Stimulated activated naive CD8-positive, alpha-beta T cell treated with anti-CD3 and anti-CD28 coated beads, Interleukin-15, amount 100 ng/mL, for 72 hours (primary cell): ENCODE measurements around the gene TMEM271.

Experiments
- ATAC-seq: fragments of 150-1000 bp; cut with Tn5 transposase; 2 replicates; pipeline ENCODE4 v1.10.0; 2021; ENCODE audit warnings: mild to moderate bottlenecking, moderate library complexity
- DNase-seq, 2 donors: peaks; one replicate each; pipeline ENCODE4 v3.0.0; 2021 to 2022
- H3K27ac Mint-ChIP-seq, 2 donors: one replicate each; pipeline ENCODE4 v1.8.0; 2022; ENCODE audit warnings: mild to moderate bottlenecking in 2 of 2, mixed read lengths in 2 of 2, moderate library complexity in 2 of 2
- H3K27me3 Mint-ChIP-seq: one replicate; pipeline ENCODE4 v1.8.0; 2022; ENCODE audit warnings: mixed read lengths
- H3K4me1 Mint-ChIP-seq: one replicate; pipeline ENCODE4 v1.8.0; 2022; ENCODE audit warnings: mild to moderate bottlenecking, mixed read lengths
- H3K4me3 Mint-ChIP-seq, 2 donors: one replicate each; pipeline ENCODE4 v1.8.0; 2022; ENCODE audit warnings: mild to moderate bottlenecking in 2 of 2, mixed read lengths in 2 of 2, moderate library complexity in 1 of 2
- H3K9me3 Mint-ChIP-seq, 2 donors: one replicate each; pipeline ENCODE4 v1.8.0; 2022; ENCODE audit warnings: mixed read lengths in 2 of 2

TMEM271 gene

GRCh38 chr4:536351-536972 lies 39.6 kb downstream of the TMEM271 start:
- DNase-seq (no peak), ATAC-seq (no peak)
- no peaks in the 10 kb centered on the region for H3K4me1 Mint-ChIP-seq
- no peaks in the 10 kb centered on the region for H3K27me3 Mint-ChIP-seq
- H3K4me3 Mint-ChIP-seq = no peak overlapping the region
- H3K9me3 Mint-ChIP-seq = peaks cover 6 to 9% of the 10 kb centered on the region in 2 donors
- H3K27ac Mint-ChIP-seq = peak overlapping the region in 1 of 2 donors; percentile 31

- H3K9me3 Mint-ChIP-seq = peaks cover 6 to 9% of the 10 kb centered on the region in 2 donors
- no peak overlapping the region for H3K4me3 Mint-ChIP-seq
These were observed 40.2 kb downstream of the TMEM271 start for GRCh38 chr4:535924-536281.

DNA sequence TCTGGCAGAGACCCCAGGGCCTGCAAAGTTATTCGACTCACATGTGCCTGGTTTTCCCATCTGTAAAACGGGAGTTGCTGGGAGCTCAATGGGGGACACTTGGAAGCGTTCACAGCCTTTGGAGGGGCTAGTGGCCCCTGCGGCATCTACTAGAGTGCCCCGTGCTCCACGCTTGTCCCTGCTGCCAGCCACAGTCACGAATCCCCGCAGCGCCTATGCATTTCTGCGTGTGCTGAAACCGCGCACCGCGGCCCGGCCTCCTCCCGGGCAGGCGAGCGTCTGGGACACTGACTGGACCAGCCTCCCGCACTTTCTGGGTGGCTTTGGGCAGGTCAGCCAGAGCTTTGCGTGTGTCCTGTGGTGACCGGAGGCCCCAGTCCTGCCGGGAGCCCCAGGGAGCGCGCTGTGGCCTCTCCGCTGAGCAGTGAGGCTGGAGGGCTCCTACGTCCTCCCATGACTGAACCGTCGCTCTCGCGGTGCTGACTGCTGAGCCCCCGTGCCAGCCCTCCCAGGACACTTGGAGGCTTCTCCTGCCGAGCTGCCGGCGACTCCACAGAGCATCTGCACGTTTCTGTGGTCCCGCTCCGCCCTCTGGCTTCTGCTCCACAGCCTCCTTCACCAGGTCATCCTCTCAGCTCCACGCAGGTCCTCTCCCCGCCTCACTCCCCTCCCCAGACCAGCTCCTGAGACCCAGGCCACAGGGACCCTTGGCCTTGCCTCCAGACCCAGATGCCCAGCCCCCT lies 40.7 kb downstream of the TMEM271 start:
- ATAC-seq = no peak
- DNase-seq = no peak
- H3K27ac Mint-ChIP-seq = no peak overlapping the region
- H3K9me3 Mint-ChIP-seq = peaks cover 6 to 9% of the 10 kb centered on the region in 2 donors
- H3K4me1 Mint-ChIP-seq = no peaks in the 10 kb centered on the region
- no peaks in the 10 kb centered on the region for H3K27me3 Mint-ChIP-seq
- no peak overlapping the region for H3K4me3 Mint-ChIP-seq

More at GRCh38 chr4:535924-536281, 40.2 kb downstream of the TMEM271 start:
- Mint-ChIP-seq H3K27me3 (no peaks in the 10 kb centered on the region), H3K4me1 (no peaks in the 10 kb centered on the region), H3K27ac (peak overlapping the region in 1 of 2 donors; percentile 34)
- DNase-seq (no peak), ATAC-seq (no peak)

DNA sequence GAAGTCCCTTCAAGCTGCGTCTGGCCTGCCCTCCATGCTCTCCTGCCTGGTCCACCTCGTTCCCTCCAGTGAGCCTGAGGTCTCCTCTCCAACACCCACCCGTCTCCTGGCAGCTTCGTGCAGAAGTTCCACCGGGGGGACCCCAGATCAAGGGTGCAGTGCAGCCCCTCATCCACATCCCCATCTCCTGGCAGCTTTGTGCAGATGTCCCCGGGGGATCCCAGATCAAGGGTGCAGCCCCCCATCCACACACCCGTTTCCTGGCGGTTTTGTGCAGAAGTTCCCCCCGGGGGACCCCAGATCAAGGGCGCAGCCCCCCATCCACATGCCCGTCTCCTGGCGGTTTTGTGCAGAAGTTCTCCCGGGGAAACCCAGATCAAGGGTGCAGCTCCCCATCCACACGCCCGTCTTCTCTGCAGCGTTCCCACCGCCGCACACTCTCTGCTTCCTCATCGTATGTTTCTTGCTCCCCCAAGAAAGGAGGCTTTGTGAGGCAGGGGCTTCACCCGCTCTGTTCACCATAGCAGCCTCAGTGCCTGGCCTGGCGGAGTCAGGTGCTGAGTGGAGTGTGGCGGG lies 41.4 kb downstream of the TMEM271 start:
- H3K4me1 Mint-ChIP-seq = no peaks in the 10 kb centered on the region
- H3K4me3 Mint-ChIP-seq = no peak overlapping the region
- H3K27ac Mint-ChIP-seq = peak overlapping the region in 1 of 2 donors; percentile 83
- peaks cover 6 to 9% of the 10 kb centered on the region in 2 donors for H3K9me3 Mint-ChIP-seq
- no peaks in the 10 kb centered on the region for H3K27me3 Mint-ChIP-seq
- ATAC-seq (no peak), DNase-seq (no peak)

- peak overlapping the region in 1 of 2 donors; percentile 83 for H3K27ac Mint-ChIP-seq
These were observed 42.0 kb downstream of the TMEM271 start for GRCh38 chr4:534101-534575.

DNA sequence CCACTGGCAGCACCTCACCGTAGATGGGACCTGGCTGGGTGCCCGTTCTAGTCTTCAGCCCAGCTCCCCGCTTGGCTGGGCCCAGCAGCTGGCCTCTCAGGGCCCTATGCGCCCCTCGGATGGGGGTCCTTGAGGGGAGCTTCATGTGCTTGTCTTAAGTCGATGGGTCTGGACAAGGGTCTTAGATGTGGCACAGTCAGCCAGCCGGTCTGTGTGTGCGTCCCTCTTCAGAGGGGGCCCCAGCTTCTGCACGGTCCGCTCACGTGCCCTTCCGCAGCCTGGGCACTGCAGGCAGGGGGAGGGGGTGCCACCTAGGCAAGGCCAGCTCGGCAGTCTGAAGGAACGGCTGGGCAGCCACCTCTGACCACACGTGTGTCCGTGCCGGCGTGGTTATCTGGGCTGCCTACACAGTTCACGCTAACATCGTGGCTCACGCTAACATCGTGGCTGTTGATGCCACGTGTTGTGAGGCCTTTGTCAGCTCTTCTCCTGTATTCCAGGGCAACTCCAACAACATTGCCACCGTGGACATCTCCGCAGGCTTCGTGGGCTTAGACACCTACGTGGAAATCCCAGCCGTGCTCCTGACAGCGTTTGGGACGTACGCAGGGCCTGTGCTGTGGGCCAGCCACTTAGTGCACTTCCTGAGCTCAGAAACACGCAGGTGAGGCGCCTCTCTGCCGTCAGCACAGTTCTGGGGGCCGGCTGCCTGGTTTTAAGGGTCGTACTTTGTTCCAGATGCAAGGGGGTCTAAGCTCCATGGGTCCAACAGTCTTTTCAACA lies 42.6 kb downstream of the TMEM271 start:
- ATAC-seq (peak; percentile 23), DNase-seq (no peak)
- no peaks in the 10 kb centered on the region for H3K27me3 Mint-ChIP-seq
- H3K4me1 Mint-ChIP-seq = no peaks in the 10 kb centered on the region
- H3K9me3 Mint-ChIP-seq = peaks cover 6 to 9% of the 10 kb centered on the region in 2 donors
- H3K4me3 Mint-ChIP-seq = no peak overlapping the region
- H3K27ac Mint-ChIP-seq = peak overlapping the region in 1 of 2 donors; percentile 83

More at GRCh38 chr4:534101-534575, 42.0 kb downstream of the TMEM271 start:
- no peak for ATAC-seq
- DNase-seq = no peak
- Mint-ChIP-seq H3K4me3 (no peak overlapping the region), H3K27me3 (no peaks in the 10 kb centered on the region), H3K9me3 (peaks cover 6 to 9% of the 10 kb centered on the region in 2 donors), H3K4me1 (no peaks in the 10 kb centered on the region)

GRCh38 chr4:532588-533317 lies 43.3 kb downstream of the TMEM271 start:
- Mint-ChIP-seq H3K9me3 (peaks cover 6 to 9% of the 10 kb centered on the region in 2 donors), H3K4me3 (no peak overlapping the region), H3K27ac (no peak overlapping the region), H3K4me1 (no peaks in the 10 kb centered on the region), H3K27me3 (no peaks in the 10 kb centered on the region)
- DNase-seq = no peak
- ATAC-seq = peak; percentile 41

DNA sequence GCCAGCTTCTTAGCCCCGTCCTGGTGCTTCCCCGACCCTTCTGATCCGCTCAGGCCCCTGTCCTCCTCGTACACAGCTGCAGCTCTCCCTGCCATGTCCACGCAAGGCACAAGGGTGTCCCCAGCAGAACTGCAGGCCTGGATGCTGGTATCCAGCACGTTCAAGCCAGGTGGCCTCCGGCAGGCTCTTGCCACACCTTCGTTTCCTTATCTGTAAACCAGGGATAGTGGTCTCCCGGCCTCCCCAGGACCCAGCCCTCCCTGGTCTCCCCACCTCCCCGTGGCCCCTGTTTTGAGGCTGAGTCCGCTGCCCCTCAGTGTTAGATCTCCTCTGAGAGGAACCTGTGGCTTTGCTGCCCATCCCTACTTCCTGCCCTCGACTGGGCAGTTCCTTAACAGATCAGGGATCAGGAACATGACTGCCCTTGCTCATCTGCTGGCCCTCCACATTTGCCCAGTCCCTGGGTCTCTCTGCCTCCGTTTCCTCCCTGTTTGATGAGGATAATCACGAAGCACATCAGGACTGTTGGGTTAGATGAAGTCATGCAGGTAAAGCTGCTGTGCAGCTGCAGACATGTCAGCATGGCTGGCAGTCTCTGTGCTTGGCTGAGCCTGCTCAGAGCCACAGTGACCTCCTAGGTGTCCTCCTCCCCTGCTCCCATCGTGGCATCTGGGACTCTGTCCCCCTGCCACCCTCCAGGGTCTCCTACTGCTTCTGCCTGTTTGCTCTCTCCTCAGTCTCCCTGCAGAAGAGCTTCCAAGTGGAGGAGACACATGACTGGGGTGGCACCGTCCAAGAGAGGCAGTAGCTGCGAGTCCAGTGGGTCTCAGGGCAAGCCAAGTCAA lies 44.2 kb downstream of the TMEM271 start:
- no peak for DNase-seq
- no peak for ATAC-seq
- Mint-ChIP-seq H3K27me3 (no peaks in the 10 kb centered on the region), H3K4me3 (no peak overlapping the region), H3K27ac (peak overlapping the region in 1 of 2 donors; percentile 51), H3K4me1 (no peaks in the 10 kb centered on the region), H3K9me3 (peaks cover 6 to 9% of the 10 kb centered on the region in 2 donors)

- H3K4me1 Mint-ChIP-seq = no peaks in the 10 kb centered on the region
- ATAC-seq (no peak), DNase-seq (no peak)
- peaks cover 6 to 9% of the 10 kb centered on the region in 2 donors for H3K9me3 Mint-ChIP-seq
- no peak overlapping the region for H3K27ac Mint-ChIP-seq
- H3K27me3 Mint-ChIP-seq = no peaks in the 10 kb centered on the region
- no peak overlapping the region for H3K4me3 Mint-ChIP-seq
These were observed 45.0 kb downstream of the TMEM271 start for GRCh38 chr4:531076-531475.

DNA sequence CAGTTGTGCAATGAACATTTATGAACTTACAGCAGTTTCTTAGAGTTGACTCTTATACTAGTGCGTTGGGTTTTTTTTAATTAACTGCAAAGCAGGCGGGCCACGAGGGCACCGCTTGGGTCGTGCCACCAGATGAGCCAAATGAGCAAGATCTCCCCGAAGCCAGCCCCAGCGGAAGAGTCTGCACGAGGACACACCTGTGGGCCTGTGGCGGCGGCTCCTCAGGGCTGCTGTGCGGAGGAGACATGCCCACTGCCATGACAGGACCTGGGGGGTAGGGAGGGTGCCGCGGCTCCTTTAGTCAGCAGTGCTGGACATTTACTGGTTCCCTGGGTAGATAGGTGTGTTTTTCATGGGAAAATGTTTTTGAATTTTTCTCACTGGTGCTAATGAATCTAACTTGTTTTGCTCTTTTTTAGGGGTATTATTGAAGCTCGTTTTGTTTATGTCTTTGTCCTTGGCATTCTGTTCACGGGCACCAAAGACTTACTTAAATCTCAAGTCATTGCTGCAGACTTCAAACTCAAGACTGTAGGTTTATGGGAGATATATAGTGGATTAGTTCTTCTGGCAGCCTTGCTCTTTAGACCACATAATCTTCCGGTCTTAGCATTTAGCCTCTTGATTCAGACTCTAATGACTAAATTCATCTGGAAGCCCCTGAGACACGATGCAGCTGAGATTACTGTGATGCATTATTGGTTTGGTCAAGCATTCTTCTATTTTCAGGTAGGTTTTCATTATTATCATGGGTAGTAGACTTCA lies 45.9 kb downstream of the TMEM271 start:
- no peak for ATAC-seq
- Mint-ChIP-seq H3K27me3 (no peaks in the 10 kb centered on the region), H3K9me3 (peaks cover 6 to 9% of the 10 kb centered on the region in 2 donors), H3K4me3 (no peak overlapping the region), H3K4me1 (no peaks in the 10 kb centered on the region), H3K27ac (peak overlapping the region in 1 of 2 donors; percentile 72)
- no peak for DNase-seq

GRCh38 chr4:529563-529962 lies 46.5 kb downstream of the TMEM271 start:
- no peaks in the 10 kb centered on the region for H3K4me1 Mint-ChIP-seq
- no peak overlapping the region for H3K27ac Mint-ChIP-seq
- DNase-seq = no peak
- no peaks in the 10 kb centered on the region for H3K27me3 Mint-ChIP-seq
- no peak for ATAC-seq
- H3K4me3 Mint-ChIP-seq = no peak overlapping the region
- H3K9me3 Mint-ChIP-seq = peaks cover 6 to 9% of the 10 kb centered on the region in 2 donors

DNA sequence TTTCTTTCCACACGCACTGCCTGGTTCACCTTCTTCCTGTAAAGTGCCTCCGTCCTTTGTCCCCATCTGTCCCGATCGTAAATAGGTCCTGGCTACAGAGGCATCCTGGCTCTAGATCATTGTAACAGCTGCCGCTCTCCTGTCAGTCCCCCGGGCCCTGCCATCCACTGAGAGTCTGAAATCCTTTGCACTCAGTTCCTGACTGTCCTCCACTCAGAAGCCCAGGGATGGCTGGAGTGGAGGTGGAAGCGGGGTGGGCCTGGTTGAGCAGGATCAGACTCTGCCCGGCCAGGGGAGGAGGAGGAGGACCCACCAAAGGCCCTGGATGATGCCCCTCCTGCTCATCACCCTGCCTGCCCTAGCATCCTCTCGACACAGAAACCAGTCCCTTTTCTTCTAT lies 47.3 kb downstream of the TMEM271 start:
- DNase-seq (no peak), ATAC-seq (no peak)
- Mint-ChIP-seq H3K9me3 (peaks cover 6 to 9% of the 10 kb centered on the region in 2 donors), H3K27ac (no peak overlapping the region), H3K4me1 (no peaks in the 10 kb centered on the region), H3K27me3 (no peaks in the 10 kb centered on the region), H3K4me3 (no peak overlapping the region)

DNA sequence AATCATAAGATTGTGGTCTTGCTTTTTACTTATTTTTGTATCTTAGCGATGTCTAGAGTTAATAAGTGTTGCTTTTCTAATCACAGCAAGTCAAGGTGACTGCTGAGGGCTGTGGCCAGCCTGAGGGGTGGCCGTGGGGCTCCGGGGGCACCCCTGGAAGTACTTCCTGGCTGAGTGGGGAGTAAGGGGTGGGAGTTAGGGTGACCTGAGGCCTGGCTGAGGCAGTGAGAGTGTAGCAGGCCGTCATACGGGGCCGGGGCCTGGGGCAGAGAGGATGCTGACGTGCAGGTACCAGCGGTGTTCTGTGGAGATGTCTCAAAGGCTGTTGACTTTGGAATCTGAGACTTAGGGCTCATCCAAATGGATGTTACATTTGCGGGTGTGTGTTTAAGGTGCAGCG lies 47.8 kb downstream of the TMEM271 start:
- H3K27ac Mint-ChIP-seq = peak overlapping the region in 1 of 2 donors; percentile 19
- ATAC-seq = no peak
- H3K9me3 Mint-ChIP-seq = peaks cover 6 to 9% of the 10 kb centered on the region in 2 donors
- H3K4me1 Mint-ChIP-seq = no peaks in the 10 kb centered on the region
- H3K4me3 Mint-ChIP-seq = no peak overlapping the region
- DNase-seq = no peak
- H3K27me3 Mint-ChIP-seq = no peaks in the 10 kb centered on the region
